Thyroid gland (tissue), 4 donors: ENCODE measurements around the gene FOXN3.

Experiments
- POLR2A ChIP-seq, 2 donors: fragments of 450-650 bp; IDR thresholded peaks; one replicate each; pipeline ENCODE4 v1.6.1; 2017; ENCODE audit warnings: antibody characterized with exemption in 2 of 2, mild to moderate bottlenecking in 2 of 2, moderate library complexity in 1 of 2
- TF ChIP-seq, protein P1 (sequence below), 6 experiments: fragments of 200-600 bp in 3 of 6; fragments of 450-650 bp in 3 of 6; sonication (generic) in 3 of 6; IDR thresholded peaks; one replicate each; pipeline ENCODE4 v1.5.1; 2016 to 2019; ENCODE audit warnings: antibody characterized with exemption in 6 of 6, mild to moderate bottlenecking in 2 of 6, inconsistent platforms in 1 of 6, moderate library complexity in 1 of 6

DNA sequence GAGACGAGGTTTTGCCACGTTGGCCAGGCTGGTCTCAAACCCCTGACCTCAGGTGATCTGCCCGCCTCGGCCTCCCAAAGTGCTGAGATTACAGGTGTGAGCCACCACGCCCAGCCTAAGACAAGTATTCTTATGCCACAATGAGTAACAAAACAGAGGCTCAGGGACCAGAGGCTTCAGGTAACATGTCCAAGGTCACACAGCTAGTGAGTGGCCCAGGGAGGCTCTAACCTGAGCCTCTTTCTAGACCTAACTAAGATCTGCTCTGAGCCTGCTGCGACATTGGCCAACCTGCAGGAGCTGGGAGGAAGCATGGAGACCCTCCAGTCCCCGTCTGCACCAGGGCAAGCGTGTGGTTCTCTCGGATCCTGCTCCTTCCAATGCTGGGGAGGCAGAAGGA, 77.9 kb downstream of the FOXN3 start:
- no peak for TF ChIP-seq POLR2A (IDR thresholded peaks at IDR 0.05)
- TF ChIP-seq, protein P1, sequence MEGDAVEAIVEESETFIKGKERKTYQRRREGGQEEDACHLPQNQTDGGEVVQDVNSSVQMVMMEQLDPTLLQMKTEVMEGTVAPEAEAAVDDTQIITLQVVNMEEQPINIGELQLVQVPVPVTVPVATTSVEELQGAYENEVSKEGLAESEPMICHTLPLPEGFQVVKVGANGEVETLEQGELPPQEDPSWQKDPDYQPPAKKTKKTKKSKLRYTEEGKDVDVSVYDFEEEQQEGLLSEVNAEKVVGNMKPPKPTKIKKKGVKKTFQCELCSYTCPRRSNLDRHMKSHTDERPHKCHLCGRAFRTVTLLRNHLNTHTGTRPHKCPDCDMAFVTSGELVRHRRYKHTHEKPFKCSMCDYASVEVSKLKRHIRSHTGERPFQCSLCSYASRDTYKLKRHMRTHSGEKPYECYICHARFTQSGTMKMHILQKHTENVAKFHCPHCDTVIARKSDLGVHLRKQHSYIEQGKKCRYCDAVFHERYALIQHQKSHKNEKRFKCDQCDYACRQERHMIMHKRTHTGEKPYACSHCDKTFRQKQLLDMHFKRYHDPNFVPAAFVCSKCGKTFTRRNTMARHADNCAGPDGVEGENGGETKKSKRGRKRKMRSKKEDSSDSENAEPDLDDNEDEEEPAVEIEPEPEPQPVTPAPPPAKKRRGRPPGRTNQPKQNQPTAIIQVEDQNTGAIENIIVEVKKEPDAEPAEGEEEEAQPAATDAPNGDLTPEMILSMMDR (IDR thresholded peaks at IDR 0.05): no peak
